K562 (cell line): ENCODE data around the gene DGCR8. TPM values are rescaled to one million over a fixed set of nuclear protein-coding genes. Genes with fewer than 3 reads are reported as not detected.
A peak's percentile ranks its signal among the peaks of the same experiment; 100 is the strongest.

Source experiments
- CBX1 ChIP-seq: sonication (generic); IDR thresholded peaks from 2 replicates; pipeline ENCODE4 v1.6.1; 2016; ENCODE audit warnings: antibody characterized with exemption, low read depth, mild to moderate bottlenecking
- CHD4 ChIP-seq: fragments of 200-600 bp; sonication (generic); IDR thresholded peaks from 3 replicates; pipeline ENCODE4 v1.6.1; 2012; ENCODE audit warnings: low read depth, mild to moderate bottlenecking, mixed read lengths, low read length, inconsistent platforms; ENCODE audit not compliant: insufficient read depth, insufficient replicate concordance, poor library complexity, severe bottlenecking
- HDAC6 ChIP-seq: IDR thresholded peaks from 2 replicates; pipeline ENCODE4 v1.6.1; 2012; ENCODE audit warnings: low read depth, mild to moderate bottlenecking, control low read depth, inconsistent platforms, low read length, moderate library complexity
- JUN ChIP-seq, 2 experiments: sonication (generic) in 1 of 2; formaldehyde crosslinking in 1 of 2; IDR thresholded peaks; 2 replicates each; pipeline versions ENCODE4 v1.6.1 to v1.8.0; 2012 to 2022; ENCODE audit warnings: borderline replicate concordance in 2 of 2, mild to moderate bottlenecking in 2 of 2, improper control_type of control experiment in 1 of 2, low read depth in 1 of 2, low read length in 1 of 2, missing genetic modification reagents in 1 of 2
- NCOR1 ChIP-seq: fragments of 450-650 bp; IDR thresholded peaks from 2 replicates; pipeline ENCODE4 v1.6.1; 2016; ENCODE audit warnings: mild to moderate bottlenecking, moderate library complexity
- POLR2G ChIP-seq: fragments of 200-400 bp; formaldehyde crosslinking; IDR thresholded peaks from 2 replicates; pipeline ENCODE4 v1.6.1; 2017; ENCODE audit warnings: low read depth, mild to moderate bottlenecking, antibody characterized with exemption, low read length, moderate library complexity
- TAF1 ChIP-seq: IDR thresholded peaks from 2 replicates; pipeline ENCODE4 v1.6.1; 2011; ENCODE audit warnings: mild to moderate bottlenecking, low read length, moderate library complexity; ENCODE audit not compliant: insufficient read depth, control insufficient read depth, severe bottlenecking; ENCODE audit errors: extremely low read depth
- ZBTB1 ChIP-seq: sonication (generic); formaldehyde crosslinking; IDR thresholded peaks from 2 replicates; pipeline ENCODE4 v1.8.1; 2023; ENCODE audit warnings: missing genetic modification reagents, low read depth, mild to moderate bottlenecking, borderline replicate concordance
- ZC3H11A ChIP-seq: IDR thresholded peaks from 2 replicates; pipeline ENCODE4 v1.6.1; 2012; ENCODE audit warnings: low read depth, low read length, improper control_type of control experiment
- ZNF445 ChIP-seq: fragments of 250-450 bp; sonication (Bioruptor Pico); IDR thresholded peaks from 2 replicates; pipeline ENCODE4 v1.4.0; 2020; ENCODE audit warnings: low read depth, mild to moderate bottlenecking, moderate library complexity
- polyA plus RNA-seq, 8 experiments: library from polyadenylated mRNA; depleted of rRNA in 4 of 8; stranded (reverse) in 5 of 8; unstranded in 3 of 8; fragments of >200 nt; fragmentation: Nextera tagmentation in 2 of 8; fragmentation: Illumina TruSeq in 1 of 8; extraction: Ambion mirVana in 2 of 8; extraction: Trizol in 1 of 8; gene quantifications; 2 replicates each; pipeline versions ENCODE4 v1.2.1 to v1.2.3, GENCODE V29; 2011 to 2014; ENCODE audit warnings: inconsistent platforms in 1 of 8, missing spikeins in 1 of 8
- total RNA-seq, 7 experiments: library from RNA; depleted of rRNA in 6 of 7; stranded (reverse); fragments of >200 nt in 6 of 7; fragmentation: Illumina TruSeq in 2 of 7; extraction: Trizol in 2 of 7; gene quantifications; 2 replicates each; pipeline versions ENCODE4 v1.2.1 to v1.2.3, GENCODE V29; 2011 to 2021; ENCODE audit warnings: low replicate concordance in 1 of 7
- TF ChIP-seq, protein P1 (sequence below), 2 experiments: fragments of 450-650 bp in 1 of 2; sonication (generic) in 1 of 2; formaldehyde crosslinking in 1 of 2; IDR thresholded peaks; 2 replicates each; pipeline versions ENCODE4 v1.7.1 to v1.9.0; 2016 to 2022; ENCODE audit warnings: inconsistent platforms in 1 of 2, mild to moderate bottlenecking in 1 of 2, missing genetic modification reagents in 1 of 2
- TF ChIP-seq, protein P2 (sequence below): sonication (generic); formaldehyde crosslinking; IDR thresholded peaks from 2 replicates; pipeline ENCODE4 v1.9.0; 2022; ENCODE audit warnings: mild to moderate bottlenecking, missing genetic modification reagents

Gene DGCR8
- total and polyA plus RNA-seq, 9 of the 15 experiments (the other 6 are each of a cell fraction or from before 2014, with no cell fraction given), result 5.9 to 144 (median 80.1) TPM

DNA sequence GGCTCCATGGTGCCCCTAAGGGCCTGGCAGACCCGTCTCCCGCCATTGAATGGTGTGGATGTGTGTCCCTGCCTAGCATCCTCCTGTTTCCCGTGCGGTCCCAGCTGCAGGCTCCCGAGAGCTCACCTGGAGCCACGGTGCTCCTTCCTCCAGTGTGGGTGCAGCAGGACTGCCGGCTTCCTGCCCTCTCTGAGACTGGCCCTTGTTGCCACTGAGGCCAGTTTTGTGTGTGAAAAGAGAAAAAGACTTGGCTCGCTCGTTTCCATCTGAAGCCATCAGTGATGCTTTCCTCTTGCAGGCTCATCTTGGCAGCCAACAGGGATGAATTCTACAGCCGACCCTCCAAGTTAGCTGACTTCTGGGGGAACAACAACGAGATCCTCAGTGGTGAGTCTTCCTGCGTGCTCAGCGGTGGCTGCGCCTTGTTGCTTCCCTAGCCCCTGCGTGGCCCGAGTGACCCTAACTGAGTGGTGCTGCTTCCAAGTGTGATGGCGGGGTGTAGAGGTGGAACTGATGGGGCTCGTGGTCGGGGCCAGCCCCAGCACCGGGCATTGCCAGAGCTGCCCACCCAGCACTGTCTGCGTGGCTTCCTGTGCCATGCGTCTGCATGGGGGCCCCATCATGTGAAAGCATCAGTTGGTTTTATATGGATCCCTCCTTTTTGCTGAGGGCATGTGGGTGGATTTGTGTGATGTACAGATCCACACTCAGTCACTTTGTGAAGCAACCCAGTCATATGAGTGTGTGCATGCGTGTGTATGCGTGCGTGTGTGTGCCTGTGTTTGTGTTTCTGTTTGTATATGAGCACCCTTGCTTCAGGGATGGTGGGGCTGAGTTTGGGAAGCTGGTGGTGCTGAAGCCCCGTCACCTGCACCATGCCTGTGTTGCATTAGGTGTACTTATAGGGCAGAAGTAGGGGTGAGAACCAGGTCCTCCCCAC is 36.7 kb upstream of the DGCR8 start (continued):
- TF ChIP-seq, protein P1, sequence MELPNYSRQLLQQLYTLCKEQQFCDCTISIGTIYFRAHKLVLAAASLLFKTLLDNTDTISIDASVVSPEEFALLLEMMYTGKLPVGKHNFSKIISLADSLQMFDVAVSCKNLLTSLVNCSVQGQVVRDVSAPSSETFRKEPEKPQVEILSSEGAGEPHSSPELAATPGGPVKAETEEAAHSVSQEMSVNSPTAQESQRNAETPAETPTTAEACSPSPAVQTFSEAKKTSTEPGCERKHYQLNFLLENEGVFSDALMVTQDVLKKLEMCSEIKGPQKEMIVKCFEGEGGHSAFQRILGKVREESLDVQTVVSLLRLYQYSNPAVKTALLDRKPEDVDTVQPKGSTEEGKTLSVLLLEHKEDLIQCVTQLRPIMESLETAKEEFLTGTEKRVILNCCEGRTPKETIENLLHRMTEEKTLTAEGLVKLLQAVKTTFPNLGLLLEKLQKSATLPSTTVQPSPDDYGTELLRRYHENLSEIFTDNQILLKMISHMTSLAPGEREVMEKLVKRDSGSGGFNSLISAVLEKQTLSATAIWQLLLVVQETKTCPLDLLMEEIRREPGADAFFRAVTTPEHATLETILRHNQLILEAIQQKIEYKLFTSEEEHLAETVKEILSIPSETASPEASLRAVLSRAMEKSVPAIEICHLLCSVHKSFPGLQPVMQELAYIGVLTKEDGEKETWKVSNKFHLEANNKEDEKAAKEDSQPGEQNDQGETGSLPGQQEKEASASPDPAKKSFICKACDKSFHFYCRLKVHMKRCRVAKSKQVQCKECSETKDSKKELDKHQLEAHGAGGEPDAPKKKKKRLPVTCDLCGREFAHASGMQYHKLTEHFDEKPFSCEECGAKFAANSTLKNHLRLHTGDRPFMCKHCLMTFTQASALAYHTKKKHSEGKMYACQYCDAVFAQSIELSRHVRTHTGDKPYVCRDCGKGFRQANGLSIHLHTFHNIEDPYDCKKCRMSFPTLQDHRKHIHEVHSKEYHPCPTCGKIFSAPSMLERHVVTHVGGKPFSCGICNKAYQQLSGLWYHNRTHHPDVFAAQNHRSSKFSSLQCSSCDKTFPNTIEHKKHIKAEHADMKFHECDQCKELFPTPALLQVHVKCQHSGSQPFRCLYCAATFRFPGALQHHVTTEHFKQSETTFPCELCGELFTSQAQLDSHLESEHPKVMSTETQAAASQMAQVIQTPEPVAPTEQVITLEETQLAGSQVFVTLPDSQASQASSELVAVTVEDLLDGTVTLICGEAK (IDR thresholded peaks at IDR 0.05), result no peak
- TF ChIP-seq, protein P1 (CRISPR knock-in tag; IDR thresholded peaks at IDR 0.05), result 0 out of 2 replicates have a peak, but pooled peaks have one; percentile 19
- peak; percentile 37; the same call in 1 of the 2 replicates for TF ChIP-seq ZBTB1
- no peak for TF ChIP-seq NCOR1
- TF ChIP-seq HDAC6, result 0 out of 2 replicates have a peak, but pooled peaks have one; percentile 1
- no peak for TF ChIP-seq CBX1
- TF ChIP-seq POLR2G, result peak; percentile 45
- TF ChIP-seq ZNF445, result no peak
- TF ChIP-seq, protein P2, sequence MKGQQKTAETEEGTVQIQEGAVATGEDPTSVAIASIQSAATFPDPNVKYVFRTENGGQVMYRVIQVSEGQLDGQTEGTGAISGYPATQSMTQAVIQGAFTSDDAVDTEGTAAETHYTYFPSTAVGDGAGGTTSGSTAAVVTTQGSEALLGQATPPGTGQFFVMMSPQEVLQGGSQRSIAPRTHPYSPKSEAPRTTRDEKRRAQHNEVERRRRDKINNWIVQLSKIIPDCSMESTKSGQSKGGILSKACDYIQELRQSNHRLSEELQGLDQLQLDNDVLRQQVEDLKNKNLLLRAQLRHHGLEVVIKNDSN (CRISPR knock-in tag), result peak; percentile 55
- TF ChIP-seq CHD4, result no peak
- no peak for TF ChIP-seq TAF1
- no peak for TF ChIP-seq ZC3H11A
- TF ChIP-seq JUN (IDR thresholded peaks at IDR 0.05; ENCODE audit: borderline replicate concordance, low read depth, low read length), result no peak
- TF ChIP-seq JUN (CRISPR knock-in tag; IDR thresholded peaks at IDR 0.05; ENCODE audit: borderline replicate concordance), result 0 out of 2 replicates have a peak, but pooled peaks have one; percentile 26
